ENCODE measurements around the gene EZH1.
"Not testable (repeated sequence)": the region's sequence is repeated elsewhere in the genome, so short reads cannot be mapped to it uniquely, and the experiment has no call there.

EZH1 gene

GRCh38 chr17:42769964-42770363, 25.1 kb upstream of the EZH1 start:
- not testable (repeated sequence) for DNase-seq

GRCh38 chr17:42768006-42768405, 23.2 kb upstream of the EZH1 start:
- not testable (repeated sequence) for DNase-seq

- DNase-seq: no peak
Observed at GRCh38 chr17:42767512-42767911, 22.7 kb upstream of the EZH1 start.

GRCh38 chr17:42766124-42766523, 21.3 kb upstream of the EZH1 start:
- DNase-seq: no peak

- DNase-seq: no peak
Observed at GRCh38 chr17:42761638-42762037, 16.8 kb upstream of the EZH1 start.

- no peak for DNase-seq
Observed at GRCh38 chr17:42760652-42761581, 16.1 kb upstream of the EZH1 start, which contains the start of gene RAMP2. Gene RAMP2 (plus strand): TSS chr17:42761227. CDS start chr17:42761262, 35 bp downstream.

- DNase-seq: no peak
Observed at GRCh38 chr17:42759982-42760651, 15.3 kb upstream of the EZH1 start.

- no peak for DNase-seq
Observed at GRCh38 chr17:42754782-42755181, 9.9 kb upstream of the EZH1 start.

- DNase-seq: no peak
Observed at GRCh38 chr17:42751628-42752027, 6.8 kb upstream of the EZH1 start.

- DNase-seq: no peak
Observed at GRCh38 chr17:42750739-42751344, 6.0 kb upstream of the EZH1 start.

- DNase-seq: no peak
Observed at GRCh38 chr17:42748908-42749798, 4.3 kb upstream of the EZH1 start.

- DNase-seq: no peak
Observed at GRCh38 chr17:42748202-42748907, 3.5 kb upstream of the EZH1 start.

- peak; percentile 71 for DNase-seq
Observed at GRCh38 chr17:42744283-42744805, 496 bp downstream of the EZH1 start.

- DNase-seq: no peak
Observed at GRCh38 chr17:42743595-42744282, 1.1 kb downstream of the EZH1 start.

- DNase-seq: not testable (repeated sequence)
Observed at GRCh38 chr17:42742916-42743315, 1.9 kb downstream of the EZH1 start.

GRCh38 chr17:42740699-42741098, 4.1 kb downstream of the EZH1 start:
- DNase-seq: no peak

GRCh38 chr17:42725143-42725542, 19.7 kb downstream of the EZH1 start:
- DNase-seq: no peak

- no peak for DNase-seq
Observed at GRCh38 chr17:42723636-42724035, 21.2 kb downstream of the EZH1 start.

GRCh38 chr17:42720996-42721583, 23.8 kb downstream of the EZH1 start:
- peak; percentile 68 for DNase-seq

- no peak for DNase-seq
Observed at GRCh38 chr17:42709561-42709960, 35.3 kb downstream of the EZH1 start.

- DNase-seq: no peak
Observed at GRCh38 chr17:42708588-42708987, 36.3 kb downstream of the EZH1 start.

All from CD4-positive, alpha-beta T cell treated with Interleukin-4 for 4 hours (primary cell).